ENCODE measurements around the gene RHEB. TPM values are rescaled to one million over a fixed set of nuclear protein-coding genes. Genes with fewer than 3 reads are reported as not detected.

Gene RHEB
- polyA plus RNA-seq, 1 donor from 2014 or later, result 289 TPM

GRCh38 chr7:151490456-151491105, 29.1 kb downstream of the RHEB start:
- no peak for TF ChIP-seq TAF1 (IDR thresholded peaks at IDR 0.05; ENCODE audit: low read depth)
- TF ChIP-seq CTCF (IDR thresholded peaks at IDR 0.05; ENCODE audit: poor library complexity, severe bottlenecking), result no peak
- no peak for TF ChIP-seq MXI1 (conservative IDR thresholded peaks at IDR 0.05; ENCODE audit: poor library complexity, severe bottlenecking)
- TF ChIP-seq EP300 (conservative IDR thresholded peaks at IDR 0.05; ENCODE audit: poor library complexity, severe bottlenecking), result no peak
- no peak for TF ChIP-seq RAD21 (conservative IDR thresholded peaks at IDR 0.05)
- no peak for TF ChIP-seq EZH2 (IDR thresholded peaks at IDR 0.05; ENCODE audit: borderline replicate concordance, insufficient read depth, low read length, poor library complexity, severe bottlenecking)
- Histone ChIP-seq H3K27ac (ENCODE audit: low read length) (no peak overlapping the region), H3K9me3 (ENCODE audit: low read length) (no peaks in the 10 kb centered on the region), H3F3A (ENCODE audit: insufficient read depth, low read length, poor library complexity, severe bottlenecking) (no peaks in the 10 kb centered on the region), H3K4me2 (ENCODE audit: low read length) (no peak overlapping the region), H3K27me3 (ENCODE audit: insufficient read depth, low read depth, low read length) (no peaks in the 10 kb centered on the region), H2AFZ (ENCODE audit: low read depth, low read length) (no peak overlapping the region), H3K9me2 (ENCODE audit: insufficient read depth, low read length) (no peaks in the 10 kb centered on the region), H3K36me3 (ENCODE audit: insufficient read depth, low read length) (peaks cover 4% of the 10 kb centered on the region), H3K4me3 (ENCODE audit: low read length) (no peak overlapping the region), H3K9ac (ENCODE audit: low read length) (no peak overlapping the region), H3K79me2 (replicated peaks; ENCODE audit: insufficient read depth, low read length) (peaks cover 8% of the 10 kb centered on the region), H4K20me1 (ENCODE audit: insufficient read depth) (no peaks in the 10 kb centered on the region)

- Histone ChIP-seq H3K9me2 (ENCODE audit: insufficient read depth, low read length) (no peaks in the 10 kb centered on the region), H3K9ac (ENCODE audit: low read length) (no peak overlapping the region), H2AFZ (ENCODE audit: low read depth, low read length) (no peak overlapping the region), H4K20me1 (ENCODE audit: insufficient read depth) (no peaks in the 10 kb centered on the region), H3K9me3 (ENCODE audit: low read length) (no peaks in the 10 kb centered on the region), H3K36me3 (ENCODE audit: insufficient read depth, low read length) (peaks cover 4% of the 10 kb centered on the region), H3K27ac (ENCODE audit: low read length) (no peak overlapping the region), H3F3A (ENCODE audit: insufficient read depth, low read length, poor library complexity, severe bottlenecking) (no peaks in the 10 kb centered on the region), H3K4me3 (ENCODE audit: low read length) (no peak overlapping the region), H3K79me2 (replicated peaks; ENCODE audit: insufficient read depth, low read length) (peaks cover 8% of the 10 kb centered on the region), H3K4me2 (ENCODE audit: low read length) (no peak overlapping the region), H3K27me3 (ENCODE audit: insufficient read depth, low read depth, low read length) (no peaks in the 10 kb centered on the region)
- no peak for TF ChIP-seq REST (IDR thresholded peaks at IDR 0.05; ENCODE audit: borderline replicate concordance)
- TF ChIP-seq EZH2 (IDR thresholded peaks at IDR 0.05; ENCODE audit: borderline replicate concordance, insufficient read depth, low read length, poor library complexity, severe bottlenecking), result no peak
- no peak for TF ChIP-seq CTCF (IDR thresholded peaks at IDR 0.05; ENCODE audit: poor library complexity, severe bottlenecking)
- no peak for TF ChIP-seq RAD21 (conservative IDR thresholded peaks at IDR 0.05)
- TF ChIP-seq POLR2AphosphoS5 (IDR thresholded peaks at IDR 0.05), result no peak
- TF ChIP-seq SMC3 (conservative IDR thresholded peaks at IDR 0.05; ENCODE audit: poor library complexity), result no peak
- TF ChIP-seq TAF1 (IDR thresholded peaks at IDR 0.05; ENCODE audit: low read depth), result no peak
- TF ChIP-seq MXI1 (conservative IDR thresholded peaks at IDR 0.05; ENCODE audit: poor library complexity, severe bottlenecking), result no peak
- TF ChIP-seq EP300 (conservative IDR thresholded peaks at IDR 0.05; ENCODE audit: poor library complexity, severe bottlenecking), result no peak
Measured at GRCh38 chr7:151489498-151489897, 30.2 kb downstream of the RHEB start.

All from neural cell (in vitro differentiated cells).